ENCODE measurements around the gene BCL2L14. TPM values are rescaled to one million over a fixed set of nuclear protein-coding genes. Genes with fewer than 3 reads are reported as not detected.

Gene BCL2L14
- polyA plus RNA-seq, 1 of the 3 experiments (the other 2 are of a cell fraction): not detected

DNA sequence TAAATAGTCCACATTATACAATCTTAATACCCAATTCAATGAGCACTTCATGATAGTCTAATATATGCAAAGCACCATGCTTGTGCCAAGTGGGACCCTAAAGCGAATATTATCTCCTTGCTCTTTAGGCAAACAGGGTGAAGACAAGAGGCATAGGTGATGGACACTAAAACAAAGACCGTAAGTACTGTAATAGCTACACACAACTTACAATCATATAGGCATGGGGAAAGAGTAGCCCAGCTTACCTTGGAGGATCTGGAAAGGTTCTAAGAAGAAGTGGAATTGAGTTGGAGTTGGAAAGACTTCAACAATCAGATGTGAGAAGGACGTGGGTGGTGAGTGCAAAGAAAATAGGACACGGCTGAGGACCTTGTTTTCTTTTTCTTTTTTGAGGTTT is 19.1 kb upstream of the BCL2L14 start:
- Histone ChIP-seq H3K9me3 (no peaks in the 10 kb centered on the region), H3K27ac (ENCODE audit: low read depth in 2 of 2, low read length in 1 of 2) (no peak overlapping the region), H3K4me2 (no peak overlapping the region), H4K20me1 (ENCODE audit: insufficient read depth) (no peaks in the 10 kb centered on the region), H3K9ac (no peak overlapping the region), H3K79me2 (ENCODE audit: insufficient read depth) (no peaks in the 10 kb centered on the region), H3K4me1 (ENCODE audit: control insufficient read depth in 1 of 2, insufficient read depth in 2 of 2, low read depth in 1 of 2, low read length in 1 of 2) (peaks cover 0 to under 1% of the 10 kb centered on the region in 2 experiments; a peak in 1 of 4 replicates), H3K27me3 (ENCODE audit: insufficient read depth) (no peaks in the 10 kb centered on the region), H3F3A (replicated peaks; ENCODE audit: insufficient read depth) (no peaks in the 10 kb centered on the region), H3K4me3 (ENCODE audit: low read depth in 2 of 2, low read length in 1 of 2) (no peak overlapping the region), H3K36me3 (replicated peaks in 1 of 2; ENCODE audit: control insufficient read depth in 1 of 2, insufficient read depth in 2 of 2, low read length in 1 of 2) (no peaks in the 10 kb centered on the region), H3K9me2 (no peaks in the 10 kb centered on the region), H2AFZ (ENCODE audit: low read depth) (no peak overlapping the region)
- POLR2A ChIA-PET: no interaction called here
- 71% methylated on average over 4 of the region's 4 CpGs for WGBS (ENCODE audit: low lambda C conversion rate)
- TF ChIP-seq POLR2AphosphoS5 (IDR thresholded peaks at IDR 0.05; ENCODE audit: low read depth, low read length) (no peak), RCOR1 (IDR thresholded peaks at IDR 0.05; ENCODE audit: low read length) (no peak), NRF1 (IDR thresholded peaks at IDR 0.05; ENCODE audit: low read depth, low read length) (no peak), GATA2 (CRISPR knock-in tag; IDR thresholded peaks at IDR 0.05) (no peak), RXRA (IDR thresholded peaks at IDR 0.05; ENCODE audit: borderline replicate concordance, low read depth) (no peak), FOXJ3 (CRISPR knock-in tag; IDR thresholded peaks at IDR 0.05) (no peak)
- TF ChIP-seq, protein P1, sequence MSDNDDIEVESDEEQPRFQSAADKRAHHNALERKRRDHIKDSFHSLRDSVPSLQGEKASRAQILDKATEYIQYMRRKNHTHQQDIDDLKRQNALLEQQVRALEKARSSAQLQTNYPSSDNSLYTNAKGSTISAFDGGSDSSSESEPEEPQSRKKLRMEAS (IDR thresholded peaks at IDR 0.05; ENCODE audit: low read depth): no peak
- TF ChIP-seq, protein P2, sequence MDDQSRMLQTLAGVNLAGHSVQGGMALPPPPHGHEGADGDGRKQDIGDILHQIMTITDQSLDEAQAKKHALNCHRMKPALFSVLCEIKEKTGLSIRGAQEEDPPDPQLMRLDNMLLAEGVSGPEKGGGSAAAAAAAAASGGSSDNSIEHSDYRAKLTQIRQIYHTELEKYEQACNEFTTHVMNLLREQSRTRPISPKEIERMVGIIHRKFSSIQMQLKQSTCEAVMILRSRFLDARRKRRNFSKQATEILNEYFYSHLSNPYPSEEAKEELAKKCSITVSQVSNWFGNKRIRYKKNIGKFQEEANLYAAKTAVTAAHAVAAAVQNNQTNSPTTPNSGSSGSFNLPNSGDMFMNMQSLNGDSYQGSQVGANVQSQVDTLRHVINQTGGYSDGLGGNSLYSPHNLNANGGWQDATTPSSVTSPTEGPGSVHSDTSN (IDR thresholded peaks at IDR 0.05): no peak
- TF ChIP-seq, protein P3, sequence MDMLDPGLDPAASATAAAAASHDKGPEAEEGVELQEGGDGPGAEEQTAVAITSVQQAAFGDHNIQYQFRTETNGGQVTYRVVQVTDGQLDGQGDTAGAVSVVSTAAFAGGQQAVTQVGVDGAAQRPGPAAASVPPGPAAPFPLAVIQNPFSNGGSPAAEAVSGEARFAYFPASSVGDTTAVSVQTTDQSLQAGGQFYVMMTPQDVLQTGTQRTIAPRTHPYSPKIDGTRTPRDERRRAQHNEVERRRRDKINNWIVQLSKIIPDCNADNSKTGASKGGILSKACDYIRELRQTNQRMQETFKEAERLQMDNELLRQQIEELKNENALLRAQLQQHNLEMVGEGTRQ (IDR thresholded peaks at IDR 0.05; ENCODE audit: borderline replicate concordance, low read depth, low read length): no peak
- TF ChIP-seq, protein P4, sequence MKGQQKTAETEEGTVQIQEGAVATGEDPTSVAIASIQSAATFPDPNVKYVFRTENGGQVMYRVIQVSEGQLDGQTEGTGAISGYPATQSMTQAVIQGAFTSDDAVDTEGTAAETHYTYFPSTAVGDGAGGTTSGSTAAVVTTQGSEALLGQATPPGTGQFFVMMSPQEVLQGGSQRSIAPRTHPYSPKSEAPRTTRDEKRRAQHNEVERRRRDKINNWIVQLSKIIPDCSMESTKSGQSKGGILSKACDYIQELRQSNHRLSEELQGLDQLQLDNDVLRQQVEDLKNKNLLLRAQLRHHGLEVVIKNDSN (IDR thresholded peaks at IDR 0.05; ENCODE audit: borderline replicate concordance, low read depth): no peak
- CTCF ChIA-PET: interaction anchor here (1.4 to 1.6 kb wide), 2 partner anchors 15 to 19 kb away, joined by 4 to 6 read pairs; no protein-coding TSS in a partner anchor
- DNase-seq: no peak

DNA sequence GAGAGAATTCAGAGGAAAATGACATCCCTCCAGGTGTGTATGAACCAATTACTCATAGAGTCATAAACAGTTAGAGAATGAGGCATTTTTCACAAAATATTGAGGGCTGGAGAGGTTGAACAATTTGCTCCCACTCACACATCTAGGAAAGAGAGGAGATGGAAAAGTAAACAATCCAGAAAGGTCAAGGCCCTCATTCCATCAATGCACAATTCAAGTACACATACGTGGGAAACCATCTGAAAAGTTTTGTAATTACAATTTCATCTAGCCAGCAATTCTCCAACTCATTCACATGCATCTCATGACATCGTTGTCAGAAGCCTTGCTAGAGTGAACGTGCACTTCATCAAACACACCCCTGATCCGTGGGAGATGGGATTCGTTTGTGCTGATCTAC is 15.7 kb upstream of the BCL2L14 start:
- ChIA-PET CTCF (no interaction called here), POLR2A (no interaction called here)
- Histone ChIP-seq H3K4me3 (ENCODE audit: low read depth in 2 of 2, low read length in 1 of 2) (no peak overlapping the region), H3K4me2 (no peak overlapping the region), H3K9me2 (no peaks in the 10 kb centered on the region), H3K36me3 (replicated peaks in 1 of 2; ENCODE audit: control insufficient read depth in 1 of 2, insufficient read depth in 2 of 2, low read length in 1 of 2) (no peaks in the 10 kb centered on the region), H4K20me1 (ENCODE audit: insufficient read depth) (no peaks in the 10 kb centered on the region), H3K27me3 (ENCODE audit: insufficient read depth) (no peaks in the 10 kb centered on the region), H3K79me2 (ENCODE audit: insufficient read depth) (no peaks in the 10 kb centered on the region), H3K27ac (ENCODE audit: low read depth in 2 of 2, low read length in 1 of 2) (no peak overlapping the region), H3F3A (replicated peaks; ENCODE audit: insufficient read depth) (no peaks in the 10 kb centered on the region), H3K4me1 (ENCODE audit: control insufficient read depth in 1 of 2, insufficient read depth in 2 of 2, low read depth in 1 of 2, low read length in 1 of 2) (no peaks in the 10 kb centered on the region), H2AFZ (ENCODE audit: low read depth) (no peak overlapping the region), H3K9ac (no peak overlapping the region), H3K9me3 (no peaks in the 10 kb centered on the region)
- no peak for DNase-seq
- WGBS (ENCODE audit: low lambda C conversion rate): 83% methylated on average over 5 of the region's 5 CpGs
- TF ChIP-seq, protein P3 (IDR thresholded peaks at IDR 0.05; ENCODE audit: borderline replicate concordance, low read depth, low read length): no peak
- TF ChIP-seq SMC3 (IDR thresholded peaks at IDR 0.05; ENCODE audit: low read depth, low read length): no peak
- TF ChIP-seq POLR2AphosphoS5 (IDR thresholded peaks at IDR 0.05; ENCODE audit: low read depth, low read length): no peak
- no peak for TF ChIP-seq FOSL2 (IDR thresholded peaks at IDR 0.05; ENCODE audit: borderline replicate concordance, low read depth)
- TF ChIP-seq GATA2 (CRISPR knock-in tag; IDR thresholded peaks at IDR 0.05): no peak
- TF ChIP-seq MXI1 (IDR thresholded peaks at IDR 0.05; ENCODE audit: low read depth, low read length): no peak
- no peak for TF ChIP-seq CHD2 (IDR thresholded peaks at IDR 0.05; ENCODE audit: low read length, partially characterized antibody)
- no peak for TF ChIP-seq GABPA (IDR thresholded peaks at IDR 0.05; ENCODE audit: low read depth)
- TF ChIP-seq MEF2A (IDR thresholded peaks at IDR 0.05; ENCODE audit: borderline replicate concordance, low read depth): no peak
- no peak for TF ChIP-seq ELF1 (IDR thresholded peaks at IDR 0.05)
- TF ChIP-seq, protein P4 (IDR thresholded peaks at IDR 0.05; ENCODE audit: borderline replicate concordance, low read depth): no peak
- TF ChIP-seq, protein P5, sequence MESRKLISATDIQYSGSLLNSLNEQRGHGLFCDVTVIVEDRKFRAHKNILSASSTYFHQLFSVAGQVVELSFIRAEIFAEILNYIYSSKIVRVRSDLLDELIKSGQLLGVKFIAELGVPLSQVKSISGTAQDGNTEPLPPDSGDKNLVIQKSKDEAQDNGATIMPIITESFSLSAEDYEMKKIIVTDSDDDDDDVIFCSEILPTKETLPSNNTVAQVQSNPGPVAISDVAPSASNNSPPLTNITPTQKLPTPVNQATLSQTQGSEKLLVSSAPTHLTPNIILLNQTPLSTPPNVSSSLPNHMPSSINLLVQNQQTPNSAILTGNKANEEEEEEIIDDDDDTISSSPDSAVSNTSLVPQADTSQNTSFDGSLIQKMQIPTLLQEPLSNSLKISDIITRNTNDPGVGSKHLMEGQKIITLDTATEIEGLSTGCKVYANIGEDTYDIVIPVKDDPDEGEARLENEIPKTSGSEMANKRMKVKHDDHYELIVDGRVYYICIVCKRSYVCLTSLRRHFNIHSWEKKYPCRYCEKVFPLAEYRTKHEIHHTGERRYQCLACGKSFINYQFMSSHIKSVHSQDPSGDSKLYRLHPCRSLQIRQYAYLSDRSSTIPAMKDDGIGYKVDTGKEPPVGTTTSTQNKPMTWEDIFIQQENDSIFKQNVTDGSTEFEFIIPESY (IDR thresholded peaks at IDR 0.05; ENCODE audit: borderline replicate concordance, low read depth): no peak
- TF ChIP-seq TCF12 (IDR thresholded peaks at IDR 0.05): no peak
- TF ChIP-seq RAD21 (IDR thresholded peaks at IDR 0.05; ENCODE audit: low read length): no peak
- TF ChIP-seq TAF1 (IDR thresholded peaks at IDR 0.05; ENCODE audit: borderline replicate concordance, low read depth, low read length): no peak
